ENCODE results near the gene VARS2.

GRCh38 chr6:30885999-30886896, 27.8 kb upstream of the VARS2 start:
- TF ChIP-seq CTCF (IDR thresholded peaks at IDR 0.05 in 8 of 11, conservative IDR thresholded peaks at IDR 0.05 in 3 of 11) (no peak), POLR2AphosphoS5 (IDR thresholded peaks at IDR 0.05) (no peak)
